Measurements from ENCODE around the gene KLRC1.

The KLRC1 gene

GRCh38 chr12:10453156-10453555, at the start of gene KLRC1:
TSS of gene KLRC1 (minus strand) at chr12:10453377. CDS start at chr12:10451156, 2,221 bp downstream.
- Histone ChIP-seq H3K4me1 (ENCODE audit: low read depth, poor library complexity, severe bottlenecking) (no peaks in the 10 kb centered on the region), H3K79me2 (ENCODE audit: insufficient read depth, low read depth) (no peaks in the 10 kb centered on the region), H2AFZ (ENCODE audit: low read depth) (no peak within 1 kb of the TSS), H3K4me2 (no peak within 1 kb of the TSS), H3K27ac (no peak within 1 kb of the TSS), H3K27me3 (ENCODE audit: insufficient read depth, low read depth) (no peaks in the 10 kb centered on the region), H3K4me3 (IDR thresholded peaks at IDR 0.05; ENCODE audit: insufficient read depth, low read depth, low read length) (no peak within 1 kb of the TSS), H3K9ac (no peak within 1 kb of the TSS), H4K20me1 (ENCODE audit: insufficient read depth) (no peaks in the 10 kb centered on the region), H3K36me3 (ENCODE audit: insufficient read depth) (no peaks in the 10 kb centered on the region)
- TF ChIP-seq CTCF (conservative IDR thresholded peaks at IDR 0.05; ENCODE audit: low read depth, low read length) = no peak

DNA sequence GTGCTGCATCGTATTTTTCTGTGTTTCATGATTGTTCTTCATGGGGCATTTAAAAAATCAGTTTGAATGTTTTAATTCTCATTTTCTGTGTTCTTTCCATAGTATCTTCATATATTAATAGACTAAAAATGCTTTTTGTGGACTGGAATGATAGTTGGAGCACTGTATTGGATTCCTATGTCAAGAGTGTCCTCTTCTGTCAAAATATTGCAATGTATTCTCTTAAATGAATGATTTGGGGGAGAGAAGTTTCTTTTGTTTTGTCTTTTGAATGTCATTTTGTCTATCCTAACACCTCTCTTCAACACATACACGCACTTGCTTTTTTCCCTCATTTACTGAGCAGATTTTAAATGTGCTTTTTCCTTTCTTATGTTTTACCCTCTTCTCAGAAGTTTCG, 47.9 kb upstream of the KLRC1 start:
- H3K36me3 ChIP-seq (ENCODE audit: insufficient read depth) = no peaks in the 10 kb centered on the region
- H3K4me3 ChIP-seq (IDR thresholded peaks at IDR 0.05; ENCODE audit: insufficient read depth, low read depth, low read length) = no peak overlapping the region
- H4K20me1 ChIP-seq (ENCODE audit: insufficient read depth) = no peaks in the 10 kb centered on the region
- no peak overlapping the region for H3K27ac ChIP-seq
- H3K4me1 ChIP-seq (ENCODE audit: low read depth, poor library complexity, severe bottlenecking) = no peaks in the 10 kb centered on the region
- H3K9ac ChIP-seq = no peak overlapping the region
- no peaks in the 10 kb centered on the region for H3K27me3 ChIP-seq (ENCODE audit: insufficient read depth, low read depth)
- no peak for TF ChIP-seq CTCF (conservative IDR thresholded peaks at IDR 0.05; ENCODE audit: low read depth, low read length)
- no peaks in the 10 kb centered on the region for H3K79me2 ChIP-seq (ENCODE audit: insufficient read depth, low read depth)
- no peak overlapping the region for H2AFZ ChIP-seq (ENCODE audit: low read depth)
- H3K4me2 ChIP-seq = no peak overlapping the region

GRCh38 chr12:10498042-10498441, 44.9 kb upstream of the KLRC1 start:
- Histone ChIP-seq H3K27me3 (ENCODE audit: insufficient read depth, low read depth) (no peaks in the 10 kb centered on the region), H3K79me2 (ENCODE audit: insufficient read depth, low read depth) (no peaks in the 10 kb centered on the region), H3K9ac (no peak overlapping the region), H3K4me1 (ENCODE audit: low read depth, poor library complexity, severe bottlenecking) (no peaks in the 10 kb centered on the region), H3K27ac (no peak overlapping the region), H3K4me2 (no peak overlapping the region), H2AFZ (ENCODE audit: low read depth) (no peak overlapping the region), H4K20me1 (ENCODE audit: insufficient read depth) (no peaks in the 10 kb centered on the region), H3K36me3 (ENCODE audit: insufficient read depth) (no peaks in the 10 kb centered on the region), H3K4me3 (IDR thresholded peaks at IDR 0.05; ENCODE audit: insufficient read depth, low read depth, low read length) (no peak overlapping the region)
- TF ChIP-seq CTCF (conservative IDR thresholded peaks at IDR 0.05; ENCODE audit: low read depth, low read length) = no peak

DNA sequence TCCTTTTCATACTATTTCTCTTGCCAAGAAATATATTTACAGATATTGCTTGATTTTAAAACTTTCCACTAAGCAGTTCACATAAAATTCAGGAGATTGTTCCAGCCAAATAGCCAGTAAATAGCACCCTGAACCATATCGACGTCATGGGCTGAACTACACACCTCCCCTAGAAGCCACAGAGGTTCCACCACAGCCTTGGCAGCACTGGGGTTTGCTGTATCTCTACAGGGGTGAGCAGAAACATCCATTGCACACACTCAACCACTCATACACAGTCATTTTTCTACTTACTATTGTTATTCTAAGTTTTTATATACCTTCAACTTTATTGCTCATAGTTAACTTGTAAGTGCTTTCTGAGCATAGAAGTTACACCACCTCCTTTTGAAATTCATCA, 44.4 kb upstream of the KLRC1 start:
- Histone ChIP-seq H3K27ac (no peak overlapping the region), H3K79me2 (ENCODE audit: insufficient read depth, low read depth) (no peaks in the 10 kb centered on the region), H3K36me3 (ENCODE audit: insufficient read depth) (no peaks in the 10 kb centered on the region), H4K20me1 (ENCODE audit: insufficient read depth) (no peaks in the 10 kb centered on the region), H3K4me3 (IDR thresholded peaks at IDR 0.05; ENCODE audit: insufficient read depth, low read depth, low read length) (no peak overlapping the region), H3K9ac (no peak overlapping the region), H2AFZ (ENCODE audit: low read depth) (no peak overlapping the region), H3K4me2 (no peak overlapping the region), H3K27me3 (ENCODE audit: insufficient read depth, low read depth) (no peaks in the 10 kb centered on the region), H3K4me1 (ENCODE audit: low read depth, poor library complexity, severe bottlenecking) (no peaks in the 10 kb centered on the region)
- no peak for TF ChIP-seq CTCF (conservative IDR thresholded peaks at IDR 0.05; ENCODE audit: low read depth, low read length)
